Endodermal cell (in vitro differentiated cells): Measurements from ENCODE around the gene PLA2G15. TPM values are rescaled to one million over a fixed set of nuclear protein-coding genes. Genes with fewer than 3 reads are reported as not detected.

Experiments
- DNase-seq: peaks from one replicate; pipeline ENCODE4 v3.0.0-alpha.2; 2017
- H3K27ac ChIP-seq: 2 replicates; pipeline ENCODE4 v1.5.1; 2013; ENCODE audit warnings: mild to moderate bottlenecking, low read depth, low read length, moderate library complexity
- H3K27me3 ChIP-seq: 2 replicates; pipeline ENCODE4 v1.6.1; 2013; ENCODE audit warnings: mild to moderate bottlenecking, low read length, moderate library complexity; ENCODE audit not compliant: insufficient read depth, control insufficient read depth, poor library complexity, severe bottlenecking
- H3K36me3 ChIP-seq: 2 replicates; pipeline ENCODE4 v1.7.0; 2013; ENCODE audit warnings: mild to moderate bottlenecking, low read length, moderate library complexity; ENCODE audit not compliant: control insufficient read depth, insufficient read depth
- H3K4me1 ChIP-seq: one replicate; pipeline ENCODE4 v1.7.0; 2013; ENCODE audit warnings: low read length; ENCODE audit not compliant: control insufficient read depth, insufficient read depth
- H3K4me3 ChIP-seq: 2 replicates; pipeline ENCODE4 v1.5.1; 2013; ENCODE audit warnings: mild to moderate bottlenecking, low read length, moderate library complexity
- H3K9ac ChIP-seq: 2 replicates; pipeline ENCODE4 v1.6.1; 2013; ENCODE audit warnings: mild to moderate bottlenecking, low read length, moderate library complexity; ENCODE audit not compliant: poor library complexity, severe bottlenecking; ENCODE audit errors: extremely low read depth
- H3K9me3 ChIP-seq: 2 replicates; pipeline ENCODE4 v1.6.1; 2013; ENCODE audit warnings: mild to moderate bottlenecking, low read length, moderate library complexity; ENCODE audit not compliant: control insufficient read depth
- H3K27ac Mint-ChIP-seq: 2 replicates; pipeline ENCODE4 v1.8.0; 2020; ENCODE audit warnings: mixed read lengths
- H3K27me3 Mint-ChIP-seq: 2 replicates; pipeline ENCODE4 v1.8.0; 2021; ENCODE audit warnings: mild to moderate bottlenecking, mixed read lengths; ENCODE audit not compliant: insufficient read depth
- H3K36me3 Mint-ChIP-seq: 2 replicates; pipeline ENCODE4 v1.8.0; 2020; ENCODE audit warnings: low read depth, mixed read lengths
- H3K4me1 Mint-ChIP-seq: 2 replicates; pipeline ENCODE4 v1.8.0; 2020; ENCODE audit warnings: mixed read lengths
- H3K4me3 Mint-ChIP-seq: 2 replicates; pipeline ENCODE4 v1.8.0; 2020; ENCODE audit warnings: mild to moderate bottlenecking, moderate library complexity, mixed read lengths
- H3K9me3 Mint-ChIP-seq: 2 replicates; pipeline ENCODE4 v1.8.0; 2020; ENCODE audit warnings: mild to moderate bottlenecking, mixed read lengths
- CTCF ChIP-seq: fragments of 200-600 bp; sonication (generic); conservative IDR thresholded peaks from 2 replicates; pipeline ENCODE4 v1.5.0; 2021; ENCODE audit warnings: antibody characterized with exemption, mild to moderate bottlenecking
- WGBS, 2 experiments: methylation state at CpG; one replicate each; pipeline versions ENCODE4 v1.1.5 to v1.1.7; 2013; ENCODE audit warnings: missing lambda C conversion rate in 2 of 2, mixed read lengths in 1 of 2; ENCODE audit not compliant: insufficient coverage in 1 of 2, insufficient read length in 1 of 2; 5-methylcytosine and 5-hydroxymethylcytosine counted together
- total RNA-seq, 2 donors: library from RNA; stranded (reverse); fragmentation: NEBNext Ultra II Directional in 1 of 2; extraction: Animal tissue kit (Norgen Biotek cat#: 25700) in 1 of 2; gene quantifications; 2 replicates in 1 of 2; 3 replicates in 1 of 2; pipeline ENCODE4 v1.2.1, GENCODE V29; 2021

The PLA2G15 gene
- total RNA-seq, 2 donors from 2014 or later = 8.7 to 10.0 TPM

DNA sequence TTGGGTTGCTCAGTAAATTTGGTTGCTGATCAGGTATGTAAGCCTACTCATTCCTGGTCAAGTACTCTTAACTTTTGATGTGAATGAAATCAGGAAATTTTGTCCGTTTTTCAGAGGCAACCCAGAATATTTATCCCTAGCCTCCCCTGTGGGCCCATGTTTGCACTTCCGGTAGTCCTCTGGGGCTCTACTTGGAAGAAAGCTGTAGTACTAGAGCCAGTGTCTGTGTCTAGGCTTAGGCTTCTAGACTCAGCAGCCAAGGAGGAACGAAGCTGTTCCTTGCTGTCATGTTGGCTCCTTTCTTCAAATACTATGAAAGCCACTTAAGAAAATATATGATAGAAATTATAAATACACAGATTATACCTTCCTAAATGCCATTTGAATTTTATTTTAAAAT, 30.4 kb upstream of the PLA2G15 start:
- Mint-ChIP-seq H3K4me3 (no peak overlapping the region), H3K9me3 (no peaks in the 10 kb centered on the region), H3K27ac (no peak overlapping the region), H3K4me1 (peaks cover 13% of the 10 kb centered on the region), H3K36me3 (peaks cover 5% of the 10 kb centered on the region), H3K27me3 (no peaks in the 10 kb centered on the region)
- TF ChIP-seq CTCF = no peak
- DNase-seq = no peak
- no peak overlapping the region for H3K27ac ChIP-seq
- H3K9ac ChIP-seq = no peak overlapping the region
- H3K27me3 ChIP-seq = no peaks in the 10 kb centered on the region
- peaks cover 4% of the 10 kb centered on the region for H3K4me1 ChIP-seq
- no peaks in the 10 kb centered on the region for H3K9me3 ChIP-seq
- H3K36me3 ChIP-seq = no peaks in the 10 kb centered on the region
- H3K4me3 ChIP-seq = no peak overlapping the region
- 95 to 100% methylated on average over 1 to 3 of the region's 3 CpGs for WGBS, 2 experiments

- H3K4me3 ChIP-seq = no peak overlapping the region
- no peak overlapping the region for H3K4me3 Mint-ChIP-seq
- H3K4me1 Mint-ChIP-seq = peaks cover 13% of the 10 kb centered on the region
- H3K27me3 ChIP-seq = no peaks in the 10 kb centered on the region
- no peaks in the 10 kb centered on the region for H3K9me3 ChIP-seq
- no peak overlapping the region for H3K27ac Mint-ChIP-seq
- H3K9me3 Mint-ChIP-seq = no peaks in the 10 kb centered on the region
- H3K36me3 Mint-ChIP-seq = peaks cover 5% of the 10 kb centered on the region
- peaks cover 4% of the 10 kb centered on the region for H3K4me1 ChIP-seq
- WGBS, 2 experiments = 89 to 100% methylated on average over 1 of the region's 1 CpG
- no peaks in the 10 kb centered on the region for H3K36me3 ChIP-seq
- peak; percentile 5 for DNase-seq
- no peak overlapping the region for H3K27ac ChIP-seq
- H3K27me3 Mint-ChIP-seq = no peaks in the 10 kb centered on the region
- no peak for TF ChIP-seq CTCF
- H3K9ac ChIP-seq = no peak overlapping the region
These were observed 29.9 kb upstream of the PLA2G15 start for GRCh38 chr16:68215302-68215701.

GRCh38 chr16:68216240-68216639, 28.9 kb upstream of the PLA2G15 start:
- no peaks in the 10 kb centered on the region for H3K27me3 Mint-ChIP-seq
- peaks cover 18% of the 10 kb centered on the region for H3K4me1 Mint-ChIP-seq
- H3K9me3 Mint-ChIP-seq = no peaks in the 10 kb centered on the region
- H3K9me3 ChIP-seq = no peaks in the 10 kb centered on the region
- H3K27ac Mint-ChIP-seq = no peak overlapping the region
- H3K36me3 ChIP-seq = no peaks in the 10 kb centered on the region
- H3K4me1 ChIP-seq = peaks cover 4% of the 10 kb centered on the region
- DNase-seq = no peak
- peaks cover 5% of the 10 kb centered on the region for H3K36me3 Mint-ChIP-seq
- no peak overlapping the region for H3K27ac ChIP-seq
- 92 to 94% methylated on average over 2 to 3 of the region's 3 CpGs for WGBS, 2 experiments
- no peak overlapping the region for H3K9ac ChIP-seq
- H3K4me3 ChIP-seq = no peak overlapping the region
- no peak overlapping the region for H3K4me3 Mint-ChIP-seq
- no peak for TF ChIP-seq CTCF
- H3K27me3 ChIP-seq = no peaks in the 10 kb centered on the region
